Activated T-cell treated with anti-CD3 and anti-CD28 coated beads, Interleukin-2, amount 50 U/mL, for 72 hours (primary cell): ENCODE results near the gene WNT7B. TPM values are rescaled to one million over a fixed set of nuclear protein-coding genes. Genes with fewer than 3 reads are reported as not detected.

ENCODE experiments used
- ATAC-seq, 2 donors: fragments of 150-1000 bp; cut with Tn5 transposase; replicated peaks in 1 of 2; 2 replicates each; pipeline ENCODE4 v1.10.0; 2021; ENCODE audit warnings: moderate library complexity in 2 of 2, mild to moderate bottlenecking in 1 of 2
- DNase-seq, 2 donors: peaks; one replicate each; pipeline ENCODE4 v3.0.0; 2021 to 2022; ENCODE audit warnings: mixed read lengths in 1 of 2
- H3K27ac Mint-ChIP-seq: one replicate; pipeline ENCODE4 v1.8.0; 2022; ENCODE audit warnings: mild to moderate bottlenecking, moderate library complexity, mixed read lengths
- H3K27me3 Mint-ChIP-seq: one replicate; pipeline ENCODE4 v1.8.0; 2022; ENCODE audit warnings: low read depth, mixed read lengths
- H3K36me3 Mint-ChIP-seq, 2 donors: one replicate each; pipeline ENCODE4 v1.8.0; 2022; ENCODE audit warnings: mixed read lengths in 2 of 2, mild to moderate bottlenecking in 1 of 2; ENCODE audit not compliant: insufficient read depth in 2 of 2
- H3K4me1 Mint-ChIP-seq: one replicate; pipeline ENCODE4 v1.8.0; 2022; ENCODE audit warnings: low read depth, mixed read lengths
- H3K4me3 Mint-ChIP-seq, 2 donors: one replicate each; pipeline ENCODE4 v1.8.0; 2022; ENCODE audit warnings: mild to moderate bottlenecking in 2 of 2, mixed read lengths in 2 of 2, moderate library complexity in 2 of 2
- H3K9me3 Mint-ChIP-seq, 2 donors: one replicate each; pipeline ENCODE4 v1.8.0; 2022; ENCODE audit warnings: mixed read lengths in 2 of 2
- total RNA-seq, 2 donors: library from RNA; stranded (reverse); gene quantifications; one replicate each; pipeline ENCODE4 v1.2.3, GENCODE V29; 2022

WNT7B gene
- total RNA-seq, 2 donors from 2014 or later, result not detected

- Mint-ChIP-seq H3K27ac (no peak overlapping the region), H3K9me3 (peaks cover 2% of the 10 kb centered on the region in 2 donors), H3K4me3 (no peak overlapping the region), H3K4me1 (no peaks in the 10 kb centered on the region), H3K36me3 (no peaks in the 10 kb centered on the region), H3K27me3 (peaks cover 4% of the 10 kb centered on the region)
- ATAC-seq (no peak), DNase-seq (no peak)
These were observed 34.6 kb downstream of the WNT7B start for GRCh38 chr22:45942344-45942743.

DNA sequence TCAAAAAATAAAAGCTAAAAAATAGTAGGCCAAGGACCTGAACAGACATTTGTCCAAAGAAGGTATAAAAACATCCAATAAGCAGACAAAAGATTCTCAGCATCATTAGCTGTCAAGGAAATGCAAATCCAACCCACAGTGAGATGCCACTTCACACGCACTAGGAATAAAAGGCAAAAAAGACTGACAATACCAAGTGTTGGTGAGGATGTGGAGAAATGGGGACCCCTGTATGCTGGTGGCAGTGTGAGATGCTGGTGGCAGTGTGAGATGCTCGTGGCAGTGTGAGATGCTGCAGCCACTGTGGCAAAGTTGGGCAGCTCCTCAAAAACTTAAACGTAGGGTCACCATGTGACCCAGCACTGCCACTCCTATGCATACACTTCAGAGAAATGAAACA lies 38.0 kb downstream of the WNT7B start:
- H3K4me1 Mint-ChIP-seq, result no peaks in the 10 kb centered on the region
- H3K27me3 Mint-ChIP-seq, result no peaks in the 10 kb centered on the region
- ATAC-seq, result no peak
- H3K4me3 Mint-ChIP-seq, result no peak overlapping the region
- no peak for DNase-seq
- H3K36me3 Mint-ChIP-seq, result no peaks in the 10 kb centered on the region
- H3K9me3 Mint-ChIP-seq, result peaks cover 2% of the 10 kb centered on the region in 2 donors
- H3K27ac Mint-ChIP-seq, result no peak overlapping the region

DNA sequence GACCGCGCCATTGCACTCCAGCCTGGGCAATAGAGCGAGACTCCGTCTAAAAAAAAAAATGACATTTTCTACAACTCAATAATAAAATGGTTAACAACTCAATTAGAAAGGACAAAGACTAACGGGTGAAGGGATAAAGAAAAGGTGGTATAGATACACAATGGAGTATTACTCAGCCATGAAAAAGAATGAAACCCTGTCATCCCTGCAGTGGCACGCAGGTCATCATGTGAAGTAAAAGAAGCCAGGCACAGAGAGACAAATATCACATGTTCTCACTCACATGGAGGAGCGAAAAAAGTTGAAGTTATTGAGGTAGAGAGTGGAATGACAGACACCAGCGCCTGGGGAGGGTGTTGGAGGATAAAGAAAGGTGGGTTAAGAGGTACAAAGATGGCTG lies 39.0 kb downstream of the WNT7B start:
- no peak for ATAC-seq
- Mint-ChIP-seq H3K4me3 (no peak overlapping the region), H3K36me3 (no peaks in the 10 kb centered on the region), H3K9me3 (peaks cover 2% of the 10 kb centered on the region in 2 donors), H3K27me3 (no peaks in the 10 kb centered on the region), H3K4me1 (no peaks in the 10 kb centered on the region), H3K27ac (no peak overlapping the region)
- no peak for DNase-seq

- no peak overlapping the region for H3K4me3 Mint-ChIP-seq
- peaks cover 10% of the 10 kb centered on the region for H3K27me3 Mint-ChIP-seq
- no peak overlapping the region for H3K27ac Mint-ChIP-seq
- ATAC-seq (no peak), DNase-seq (no peak)
- H3K4me1 Mint-ChIP-seq, result no peaks in the 10 kb centered on the region
- H3K9me3 Mint-ChIP-seq, result peaks cover 2% of the 10 kb centered on the region in 2 donors
- H3K36me3 Mint-ChIP-seq, result no peaks in the 10 kb centered on the region
These were observed 41.4 kb downstream of the WNT7B start for GRCh38 chr22:45935573-45935972.

DNA sequence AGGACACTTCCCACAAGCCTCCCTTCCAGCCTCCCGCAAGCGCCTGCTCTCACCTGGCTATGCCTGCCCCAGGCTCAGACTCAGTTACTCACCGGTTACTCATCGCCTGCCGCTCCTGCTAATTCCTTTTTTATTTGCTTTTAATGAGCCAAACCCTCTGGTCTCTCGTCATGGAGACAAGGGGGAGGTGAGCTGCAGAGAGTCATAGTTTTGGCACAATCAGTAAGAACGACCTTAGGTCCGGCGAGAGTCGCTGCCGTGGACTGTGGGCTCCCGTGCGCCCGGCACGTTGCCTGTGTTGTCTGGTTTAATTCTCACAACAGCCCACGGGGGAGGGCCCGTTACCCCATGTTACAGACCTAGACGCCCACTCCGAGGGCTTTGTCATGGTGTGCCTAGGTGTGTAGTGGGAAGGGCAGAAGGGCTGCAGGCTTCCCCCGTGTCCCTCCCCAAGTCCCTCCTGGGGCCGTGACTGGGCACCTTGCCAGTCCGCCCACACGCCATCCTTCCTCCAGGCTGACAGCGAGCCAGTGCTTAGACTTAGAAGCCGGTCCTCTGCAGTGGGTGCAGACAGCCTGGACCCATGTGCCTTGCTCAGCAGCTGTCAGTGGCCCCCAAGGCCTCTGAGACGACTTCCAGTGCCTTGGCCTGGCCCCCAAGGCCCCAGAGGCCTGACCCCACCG lies 42.2 kb downstream of the WNT7B start:
- H3K9me3 Mint-ChIP-seq, result peaks cover 2% of the 10 kb centered on the region in 2 donors
- H3K4me3 Mint-ChIP-seq, result no peak overlapping the region
- DNase-seq, result no peak
- H3K4me1 Mint-ChIP-seq, result no peaks in the 10 kb centered on the region
- H3K27ac Mint-ChIP-seq, result no peak overlapping the region
- H3K27me3 Mint-ChIP-seq, result peaks cover 11% of the 10 kb centered on the region
- ATAC-seq, result no peak
- H3K36me3 Mint-ChIP-seq, result no peaks in the 10 kb centered on the region

DNA sequence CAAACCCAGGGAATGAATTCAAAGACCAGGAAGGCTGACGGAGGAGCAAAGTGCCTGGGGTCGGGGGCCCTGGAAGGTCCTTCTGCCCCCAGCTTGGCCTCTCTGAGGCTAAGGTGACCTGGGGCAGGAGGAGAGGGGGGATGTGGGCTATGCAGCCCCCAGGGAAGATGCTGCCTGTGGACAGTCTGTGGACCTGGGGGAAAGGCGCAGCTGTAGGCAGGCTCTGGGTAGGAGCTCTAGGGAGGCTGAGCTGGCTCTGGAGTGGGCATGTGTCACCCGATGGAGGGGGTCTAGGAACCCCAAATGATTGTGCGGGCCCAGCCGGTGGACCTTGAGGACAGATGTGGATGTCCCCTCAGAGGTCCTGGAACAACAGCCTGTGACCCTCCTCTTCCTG lies 42.8 kb downstream of the WNT7B start:
- H3K27ac Mint-ChIP-seq, result no peak overlapping the region
- DNase-seq (no peak), ATAC-seq (no peak)
- H3K9me3 Mint-ChIP-seq, result peaks cover 2% of the 10 kb centered on the region in 2 donors
- H3K4me3 Mint-ChIP-seq, result no peak overlapping the region
- H3K27me3 Mint-ChIP-seq, result peaks cover 18% of the 10 kb centered on the region
- no peaks in the 10 kb centered on the region for H3K4me1 Mint-ChIP-seq
- no peaks in the 10 kb centered on the region for H3K36me3 Mint-ChIP-seq

DNA sequence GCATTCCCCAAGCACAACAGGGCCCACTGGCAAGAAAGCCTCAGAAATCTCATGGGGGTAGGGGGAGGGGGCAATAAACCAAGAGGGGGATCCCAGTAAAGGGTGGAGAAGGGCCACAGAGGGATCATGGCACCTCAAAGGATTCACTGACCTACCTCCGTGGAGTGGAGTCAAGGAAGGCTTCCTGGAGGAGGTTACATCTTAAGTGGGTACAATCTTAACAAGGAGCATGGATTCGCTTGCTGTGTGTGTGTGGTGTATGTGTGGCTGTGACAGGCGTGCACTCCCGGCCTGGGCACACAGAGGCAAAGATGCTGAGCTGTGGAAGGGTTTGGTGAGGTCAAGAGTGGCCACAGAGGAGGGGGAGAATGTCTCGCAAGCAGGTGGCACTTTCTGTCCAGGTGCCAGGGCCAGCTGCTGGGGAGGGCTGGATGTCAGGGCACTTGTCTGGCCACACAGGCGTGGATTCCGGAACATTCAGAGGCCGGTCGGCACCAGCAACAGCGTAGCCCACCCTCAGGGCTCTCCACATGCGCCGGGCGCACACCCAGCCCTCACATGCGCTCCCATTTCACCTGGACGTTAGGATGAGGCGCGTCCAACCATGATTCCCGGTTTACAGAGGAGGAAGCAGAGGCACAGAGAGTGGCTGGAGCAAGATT lies 43.3 kb downstream of the WNT7B start:
- peaks cover 18% of the 10 kb centered on the region for H3K27me3 Mint-ChIP-seq
- H3K9me3 Mint-ChIP-seq, result peaks cover 2% of the 10 kb centered on the region in 2 donors
- no peak overlapping the region for H3K4me3 Mint-ChIP-seq
- no peaks in the 10 kb centered on the region for H3K4me1 Mint-ChIP-seq
- H3K36me3 Mint-ChIP-seq, result no peaks in the 10 kb centered on the region
- DNase-seq (no peak), ATAC-seq (no peak)
- H3K27ac Mint-ChIP-seq, result no peak overlapping the region

GRCh38 chr22:45932071-45932470 lies 44.9 kb downstream of the WNT7B start:
- no peaks in the 10 kb centered on the region for H3K36me3 Mint-ChIP-seq
- H3K27ac Mint-ChIP-seq, result no peak overlapping the region
- peaks cover 18% of the 10 kb centered on the region for H3K27me3 Mint-ChIP-seq
- H3K9me3 Mint-ChIP-seq, result no peaks in the 10 kb centered on the region
- no peak overlapping the region for H3K4me3 Mint-ChIP-seq
- ATAC-seq (no peak), DNase-seq (no peak)
- H3K4me1 Mint-ChIP-seq, result no peaks in the 10 kb centered on the region

GRCh38 chr22:45931042-45931441 lies 45.9 kb downstream of the WNT7B start:
- H3K4me3 Mint-ChIP-seq, result no peak overlapping the region
- no peak overlapping the region for H3K27ac Mint-ChIP-seq
- H3K4me1 Mint-ChIP-seq, result no peaks in the 10 kb centered on the region
- H3K27me3 Mint-ChIP-seq, result peaks cover 18% of the 10 kb centered on the region
- ATAC-seq (no peak), DNase-seq (no peak)
- no peaks in the 10 kb centered on the region for H3K36me3 Mint-ChIP-seq
- H3K9me3 Mint-ChIP-seq, result no peaks in the 10 kb centered on the region

GRCh38 chr22:45930324-45930723 lies 46.6 kb downstream of the WNT7B start:
- H3K4me1 Mint-ChIP-seq, result no peaks in the 10 kb centered on the region
- H3K9me3 Mint-ChIP-seq, result no peaks in the 10 kb centered on the region
- ATAC-seq (no peak), DNase-seq (no peak)
- no peaks in the 10 kb centered on the region for H3K36me3 Mint-ChIP-seq
- H3K27ac Mint-ChIP-seq, result no peak overlapping the region
- no peak overlapping the region for H3K4me3 Mint-ChIP-seq
- H3K27me3 Mint-ChIP-seq, result peaks cover 18% of the 10 kb centered on the region

DNA sequence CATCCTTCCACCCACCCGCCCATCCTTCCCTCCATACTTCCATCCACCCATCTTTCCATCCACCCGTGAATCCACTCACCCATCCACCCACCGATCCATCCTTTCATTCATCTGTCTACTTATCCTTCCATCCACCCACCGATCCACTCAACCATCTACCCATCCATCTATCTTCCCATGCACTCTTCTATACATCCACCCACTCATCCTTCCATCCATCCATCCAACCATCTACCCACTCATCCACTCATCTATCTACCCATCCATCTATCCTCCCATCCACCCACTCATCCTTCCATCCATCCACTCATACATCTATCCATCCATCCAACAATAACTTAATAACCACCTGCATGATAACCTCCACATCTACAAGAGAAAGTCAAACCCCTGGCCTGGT lies 47.3 kb downstream of the WNT7B start:
- no peak for DNase-seq
- peaks cover 18% of the 10 kb centered on the region for H3K27me3 Mint-ChIP-seq
- no peaks in the 10 kb centered on the region for H3K9me3 Mint-ChIP-seq
- no peaks in the 10 kb centered on the region for H3K36me3 Mint-ChIP-seq
- no peak for ATAC-seq
- H3K4me1 Mint-ChIP-seq, result no peaks in the 10 kb centered on the region
- no peak overlapping the region for H3K27ac Mint-ChIP-seq
- H3K4me3 Mint-ChIP-seq, result no peak overlapping the region

DNA sequence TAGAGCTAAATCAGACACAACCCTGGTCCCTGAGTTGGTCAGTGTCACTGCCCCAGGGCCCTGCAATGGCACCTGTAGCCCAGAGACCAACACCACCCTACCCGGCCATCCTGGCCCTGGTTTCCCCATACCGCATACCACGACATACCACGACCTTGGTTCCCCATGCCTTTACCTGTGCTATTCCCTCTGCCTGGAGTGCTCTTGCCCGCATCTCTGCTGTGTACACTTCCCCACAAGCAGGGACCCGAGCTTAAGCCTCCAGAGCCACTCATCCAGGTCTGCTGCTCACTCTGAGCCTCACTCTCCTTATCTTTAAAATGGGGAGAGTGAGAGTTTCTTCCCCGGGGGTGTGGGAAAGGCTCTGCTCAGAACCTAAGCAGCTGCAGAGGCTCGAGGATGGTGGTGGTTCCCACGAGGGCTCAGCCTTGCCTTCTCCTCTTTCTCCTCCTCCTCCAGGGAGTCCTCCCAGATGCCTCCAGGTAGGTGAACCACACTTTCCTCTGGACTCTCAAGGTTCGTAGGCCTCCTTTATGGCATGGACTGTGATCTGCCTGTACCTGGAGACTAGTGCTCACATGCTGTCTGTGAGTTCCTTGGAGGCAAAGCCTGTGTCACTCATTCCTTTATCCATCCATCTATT lies 48.1 kb downstream of the WNT7B start:
- no peak overlapping the region for H3K27ac Mint-ChIP-seq
- no peak overlapping the region for H3K4me3 Mint-ChIP-seq
- H3K4me1 Mint-ChIP-seq, result no peaks in the 10 kb centered on the region
- no peaks in the 10 kb centered on the region for H3K9me3 Mint-ChIP-seq
- H3K36me3 Mint-ChIP-seq, result no peaks in the 10 kb centered on the region
- ATAC-seq (no peak), DNase-seq (no peak)
- peaks cover 18% of the 10 kb centered on the region for H3K27me3 Mint-ChIP-seq

DNA sequence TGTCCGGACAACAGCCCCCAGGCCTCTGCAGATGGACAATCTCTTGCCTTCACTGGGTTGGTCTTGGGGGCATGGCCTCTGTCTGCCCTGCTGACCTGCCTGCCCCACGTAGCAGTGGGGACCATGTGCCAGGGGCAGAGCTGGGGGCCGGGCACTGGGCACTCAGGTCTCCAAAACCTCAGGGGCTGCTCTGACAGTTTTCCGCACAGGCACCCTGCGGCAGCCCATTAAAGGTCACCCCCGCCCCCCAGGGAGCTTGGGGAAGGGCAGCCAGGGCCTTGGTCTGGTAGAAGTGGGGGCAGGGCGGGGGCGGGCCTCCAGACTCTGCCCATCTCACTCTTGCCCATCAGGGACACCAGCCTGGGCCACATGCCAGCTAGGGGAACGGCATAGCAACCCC lies 49.9 kb downstream of the WNT7B start:
- H3K9me3 Mint-ChIP-seq, result no peaks in the 10 kb centered on the region
- H3K4me3 Mint-ChIP-seq, result no peak overlapping the region
- no peak for DNase-seq

More for the DNA sequence above, 49.9 kb downstream of the WNT7B start:
- Mint-ChIP-seq H3K27me3 (peaks cover 11% of the 10 kb centered on the region), H3K4me1 (no peaks in the 10 kb centered on the region), H3K27ac (no peak overlapping the region), H3K36me3 (no peaks in the 10 kb centered on the region)
- no peak for ATAC-seq
